Activated T-cell treated with anti-CD3 and anti-CD28 coated beads for 4 hours (primary cell): ENCODE data around the gene VKORC1L1.
"Not testable (repeated sequence)": the region's sequence is repeated elsewhere in the genome, so short reads cannot be mapped to it uniquely, and the experiment has no call there.

Source experiments
- DNase-seq: peaks from one replicate; pipeline ENCODE4 v3.0.0-alpha.2; 2020

VKORC1L1 gene

GRCh38 chr7:65979583-65980477 lies 107.0 kb downstream of the VKORC1L1 start:
- no peak for DNase-seq

GRCh38 chr7:65980478-65981250 lies 107.8 kb downstream of the VKORC1L1 start:
- no peak for DNase-seq

- DNase-seq = peak; percentile 84
Observed at GRCh38 chr7:65981965-65982792, 109.3 kb downstream of the VKORC1L1 start, which contains the start of gene GUSB. Gene GUSB (minus strand): TSS chr7:65982213. CDS start chr7:65982183, 30 bp downstream.

- DNase-seq = no peak
Observed at GRCh38 chr7:65983965-65984658, 111.2 kb downstream of the VKORC1L1 start.

GRCh38 chr7:65988084-65988483 lies 115.2 kb downstream of the VKORC1L1 start:
- no peak for DNase-seq

- not testable (repeated sequence) for DNase-seq
Observed at GRCh38 chr7:65988503-65988902, 115.6 kb downstream of the VKORC1L1 start.

- no peak for DNase-seq
Observed at GRCh38 chr7:65989694-65990080, 116.8 kb downstream of the VKORC1L1 start.

GRCh38 chr7:65991829-65992228 lies 119.0 kb downstream of the VKORC1L1 start:
- DNase-seq = not testable (repeated sequence)

GRCh38 chr7:65992526-65992925 lies 119.7 kb downstream of the VKORC1L1 start:
- no peak for DNase-seq

- not testable (repeated sequence) for DNase-seq
Observed at GRCh38 chr7:65994984-65995383, 122.1 kb downstream of the VKORC1L1 start.

- DNase-seq = not testable (repeated sequence)
Observed at GRCh38 chr7:66000823-66001417, 128.0 kb downstream of the VKORC1L1 start.

- DNase-seq = not testable (repeated sequence)
Observed at GRCh38 chr7:66005115-66005671, 132.3 kb downstream of the VKORC1L1 start.

GRCh38 chr7:66007232-66007631 lies 134.4 kb downstream of the VKORC1L1 start:
- DNase-seq = no peak
